Ishikawa (cell line): ENCODE results near the gene MTHFD1.

Experiments used
- CEBPB ChIP-seq: IDR thresholded peaks from 2 replicates; pipeline ENCODE4 v1.6.1; 2012
- CREB1 ChIP-seq: IDR thresholded peaks from 2 replicates; pipeline ENCODE4 v1.6.1; 2012; ENCODE audit warnings: low read depth
- EGR1 ChIP-seq: IDR thresholded peaks from 2 replicates; pipeline ENCODE4 v1.6.1; 2012
- EP300 ChIP-seq: IDR thresholded peaks from 2 replicates; pipeline ENCODE4 v1.6.1; 2012; ENCODE audit warnings: borderline replicate concordance
- FOXM1 ChIP-seq: IDR thresholded peaks from 2 replicates; pipeline ENCODE4 v1.6.1; 2012; ENCODE audit warnings: low read depth, borderline replicate concordance
- MAX ChIP-seq: IDR thresholded peaks from 2 replicates; pipeline ENCODE4 v1.6.1; 2012
- NFIC ChIP-seq: IDR thresholded peaks from 2 replicates; pipeline ENCODE4 v1.6.1; 2012
- RAD21 ChIP-seq: IDR thresholded peaks from 2 replicates; pipeline ENCODE4 v1.6.1; 2012; ENCODE audit warnings: low read depth
- REST ChIP-seq: IDR thresholded peaks from 2 replicates; pipeline ENCODE4 v1.6.1; 2012; ENCODE audit warnings: low read depth, mild to moderate bottlenecking
- TAF1 ChIP-seq: IDR thresholded peaks from 2 replicates; pipeline ENCODE4 v1.6.1; 2012; ENCODE audit warnings: low read depth, mild to moderate bottlenecking
- TCF12 ChIP-seq: IDR thresholded peaks from 2 replicates; pipeline ENCODE4 v1.6.1; 2012; ENCODE audit warnings: low read depth
- TEAD4 ChIP-seq: IDR thresholded peaks from 2 replicates; pipeline ENCODE4 v1.6.1; 2012
- USF1 ChIP-seq: IDR thresholded peaks from 2 replicates; pipeline ENCODE4 v1.6.1; 2012
- YY1 ChIP-seq: IDR thresholded peaks from 2 replicates; pipeline ENCODE4 v1.6.1; 2012; ENCODE audit warnings: low read depth
- ZBTB7A ChIP-seq: IDR thresholded peaks from 2 replicates; pipeline ENCODE4 v1.6.1; 2012; ENCODE audit warnings: low read depth

Gene MTHFD1

GRCh38 chr14:64506721-64507120 is 118.6 kb downstream of the MTHFD1 start:
- TF ChIP-seq NFIC (no peak), RAD21 (no peak), EP300 (no peak), ZBTB7A (no peak), MAX (no peak), YY1 (no peak), EGR1 (no peak), CREB1 (no peak), FOXM1 (no peak), TCF12 (no peak), TEAD4 (no peak), TAF1 (no peak), CEBPB (no peak), USF1 (no peak), REST (no peak)

GRCh38 chr14:64507376-64508156 is 119.4 kb downstream of the MTHFD1 start:
- TF ChIP-seq RAD21 (no peak), TEAD4 (no peak), FOXM1 (no peak)

GRCh38 chr14:64508215-64508776 is 120.1 kb downstream of the MTHFD1 start:
- TF ChIP-seq RAD21: no peak
- TF ChIP-seq TCF12: no peak
- TF ChIP-seq EP300: no peak
- no peak for TF ChIP-seq CEBPB
- TF ChIP-seq ZBTB7A: no peak
- no peak for TF ChIP-seq NFIC
- TF ChIP-seq REST: no peak
- no peak for TF ChIP-seq CREB1
- TF ChIP-seq TEAD4: no peak
- no peak for TF ChIP-seq MAX
- TF ChIP-seq TAF1: no peak
- no peak for TF ChIP-seq USF1
- TF ChIP-seq YY1: no peak

GRCh38 chr14:64509036-64509435 is 120.9 kb downstream of the MTHFD1 start:
- TF ChIP-seq TAF1 (no peak), EP300 (no peak), ZBTB7A (no peak), TEAD4 (no peak), NFIC (no peak), TCF12 (no peak), MAX (no peak), REST (no peak), RAD21 (no peak), CREB1 (no peak), CEBPB (no peak), USF1 (no peak), YY1 (no peak), FOXM1 (no peak), EGR1 (no peak)
